Measurements from ENCODE around the gene CASP7.
A peak's percentile ranks its signal among the peaks of the same experiment; 100 is the strongest.

Gene CASP7

GRCh38 chr10:113711142-113711541 is 31.4 kb downstream of the CASP7 start:
- DNase-seq, result peak in 9 of 56 donors; percentile 3 to 39 (median 9)

- no peak for DNase-seq
These were observed 32.3 kb downstream of the CASP7 start for GRCh38 chr10:113712024-113712423.

- no peak for DNase-seq
These were observed 33.3 kb downstream of the CASP7 start for GRCh38 chr10:113712755-113713639.

GRCh38 chr10:113713640-113713982 is 33.9 kb downstream of the CASP7 start:
- no peak for DNase-seq

- no peak for DNase-seq
These were observed 36.6 kb downstream of the CASP7 start for GRCh38 chr10:113716109-113716910.

- no peak for DNase-seq
These were observed 39.5 kb downstream of the CASP7 start for GRCh38 chr10:113718969-113719822.

- DNase-seq, result no peak
These were observed 40.7 kb downstream of the CASP7 start for GRCh38 chr10:113720386-113720785.

- DNase-seq, result no peak
These were observed 52.6 kb downstream of the CASP7 start for GRCh38 chr10:113732160-113732881.

GRCh38 chr10:113732966-113733365 is 53.3 kb downstream of the CASP7 start:
- no peak for DNase-seq

- no peak for DNase-seq
These were observed 53.9 kb downstream of the CASP7 start for GRCh38 chr10:113733635-113734034.

GRCh38 chr10:113735913-113736312 is 56.2 kb downstream of the CASP7 start:
- DNase-seq, result no peak

GRCh38 chr10:113736576-113736975 is 56.9 kb downstream of the CASP7 start:
- DNase-seq, result no peak

- DNase-seq, result no peak
These were observed 59.3 kb downstream of the CASP7 start for GRCh38 chr10:113739031-113739430.

GRCh38 chr10:113739577-113739976 is 59.9 kb downstream of the CASP7 start:
- DNase-seq, result no peak

- no peak for DNase-seq
These were observed 61.1 kb downstream of the CASP7 start for GRCh38 chr10:113740850-113741249.

GRCh38 chr10:113742466-113742865 is 62.8 kb downstream of the CASP7 start:
- DNase-seq, result no peak

- DNase-seq, result no peak
These were observed 63.9 kb downstream of the CASP7 start for GRCh38 chr10:113743594-113743993.

- no peak for DNase-seq
These were observed 65.7 kb downstream of the CASP7 start for GRCh38 chr10:113745374-113745773.

- no peak for DNase-seq
These were observed 66.7 kb downstream of the CASP7 start for GRCh38 chr10:113746217-113746957.

GRCh38 chr10:113751181-113751732 is 71.5 kb downstream of the CASP7 start, which contains the start of gene PLEKHS1:
Gene PLEKHS1 (plus strand): TSS chr10:113751682. CDS start chr10:113755278, 3,596 bp downstream.
- DNase-seq, result no peak

Measured in amygdala (tissue), 56 donors.